Erythroblast (primary cell): ENCODE data around the gene WDR76.
"Not testable (repeated sequence)": the region's sequence is repeated elsewhere in the genome, so short reads cannot be mapped to it uniquely, and the experiment has no call there.

Source experiments
- GATA1 ChIP-seq: IDR thresholded peaks from 2 replicates; pipeline ENCODE4 v1.6.1; 2011; ENCODE audit warnings: low read depth, mild to moderate bottlenecking, control low read depth, low read length, moderate library complexity
- POLR2A ChIP-seq: IDR thresholded peaks from 2 replicates; pipeline ENCODE4 v1.6.1; 2011; ENCODE audit warnings: mild to moderate bottlenecking, low read length

GRCh38 chr15:43831519-43832052 lies 4.8 kb downstream of the WDR76 start:
- not testable (repeated sequence) for TF ChIP-seq POLR2A, GATA1
